HEK293T (cell line): ENCODE results near the gene WDR5B.
"Not testable (repeated sequence)": the region's sequence is repeated elsewhere in the genome, so short reads cannot be mapped to it uniquely, and the experiment has no call there.

Source experiments
- CTCF ChIA-PET: fragments of 350-600 bp; formaldehyde crosslinking; extraction: SDS; loops from one replicate; lab custom pipeline; 2021; ENCODE audit warnings: antibody characterized with exemption, inconsistent platforms; lab: Yijun Ruan, JAX
- POLR2A ChIA-PET: fragments of 350-600 bp; formaldehyde crosslinking; extraction: SDS; loops from one replicate; lab custom pipeline; 2020; ENCODE audit warnings: antibody characterized with exemption, inconsistent platforms; lab: Yijun Ruan, JAX
- DNase-seq: peaks from one replicate; pipeline ENCODE4 v3.0.0; 2012; ENCODE audit warnings: mixed read lengths; ENCODE audit errors: extremely low spot score
- ARNT ChIP-seq: fragments of 450-650 bp; IDR thresholded peaks from 2 replicates; pipeline ENCODE4 v1.6.1; 2017; ENCODE audit warnings: mild to moderate bottlenecking
- BHLHE40 ChIP-seq: fragments of 450-650 bp; IDR thresholded peaks from 2 replicates; pipeline ENCODE4 v1.6.1; 2016; ENCODE audit warnings: mild to moderate bottlenecking, moderate library complexity, borderline replicate concordance
- CTBP1 ChIP-seq: fragments of 450-650 bp; IDR thresholded peaks from 2 replicates; pipeline ENCODE4 v1.6.1; 2016; ENCODE audit warnings: borderline replicate concordance
- ELF4 ChIP-seq: fragments of 450-650 bp; IDR thresholded peaks from 2 replicates; pipeline ENCODE4 v1.6.1; 2017; ENCODE audit warnings: antibody characterized with exemption
- FOXA1 ChIP-seq: fragments of 450-650 bp; IDR thresholded peaks from 2 replicates; pipeline ENCODE4 v1.6.1; 2016; ENCODE audit warnings: mild to moderate bottlenecking
- FOXK2 ChIP-seq: fragments of 450-650 bp; IDR thresholded peaks from 2 replicates; pipeline ENCODE4 v1.6.1; 2016; ENCODE audit warnings: mild to moderate bottlenecking
- FOXM1 ChIP-seq: fragments of 450-650 bp; IDR thresholded peaks from 2 replicates; pipeline ENCODE4 v1.6.1; 2017; ENCODE audit warnings: mild to moderate bottlenecking, borderline replicate concordance
- HDGF ChIP-seq: fragments of 450-650 bp; IDR thresholded peaks from 2 replicates; pipeline ENCODE4 v1.6.1; 2017; ENCODE audit warnings: antibody characterized with exemption, borderline replicate concordance
- L3MBTL2 ChIP-seq: fragments of 450-650 bp; conservative IDR thresholded peaks from 2 replicates; pipeline ENCODE4 v1.6.1; 2016; ENCODE audit warnings: mild to moderate bottlenecking
- LEF1 ChIP-seq: fragments of 450-650 bp; IDR thresholded peaks from 2 replicates; pipeline ENCODE4 v1.6.1; 2017; ENCODE audit warnings: mild to moderate bottlenecking, borderline replicate concordance
- NFRKB ChIP-seq: fragments of 450-650 bp; IDR thresholded peaks from 2 replicates; pipeline ENCODE4 v1.6.1; 2016; ENCODE audit warnings: mild to moderate bottlenecking, moderate library complexity
- SP1 ChIP-seq: fragments of 450-650 bp; IDR thresholded peaks from 2 replicates; pipeline ENCODE4 v1.6.1; 2017
- SUZ12 ChIP-seq: fragments of 450-650 bp; IDR thresholded peaks from 2 replicates; pipeline ENCODE4 v1.6.1; 2016; ENCODE audit warnings: mild to moderate bottlenecking
- TARDBP ChIP-seq: fragments of 450-650 bp; IDR thresholded peaks from 2 replicates; pipeline ENCODE4 v1.6.1; 2016
- ZNF384 ChIP-seq: fragments of 450-650 bp; IDR thresholded peaks from 2 replicates; pipeline ENCODE4 v1.6.1; 2016
- TF ChIP-seq, protein P1 (sequence below): fragments of 450-650 bp; IDR thresholded peaks from 2 replicates; pipeline ENCODE4 v1.6.1; 2016

Gene WDR5B

DNA sequence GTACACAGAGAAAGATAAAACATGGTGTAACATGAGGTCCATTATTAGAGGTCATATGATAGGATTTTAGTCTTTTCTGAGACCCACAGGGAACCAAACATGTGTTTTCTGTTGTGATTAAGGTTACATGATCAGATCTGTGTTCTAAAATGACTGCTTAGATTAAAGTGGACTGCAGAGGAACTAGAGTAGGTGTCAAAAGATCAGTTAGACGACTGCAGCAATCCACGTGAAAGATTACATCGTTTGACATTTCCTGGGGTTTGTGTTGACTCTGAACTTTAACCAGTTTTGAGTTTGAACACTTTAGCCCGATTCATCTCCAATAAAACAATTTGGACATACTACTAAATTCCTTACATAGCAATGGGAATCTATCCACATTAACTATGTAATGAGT lies 37.9 kb downstream of the WDR5B start:
- no peak for TF ChIP-seq NFRKB
- no peak for TF ChIP-seq FOXM1
- no peak for TF ChIP-seq SP1
- TF ChIP-seq FOXA1, result no peak
- TF ChIP-seq, protein P1, sequence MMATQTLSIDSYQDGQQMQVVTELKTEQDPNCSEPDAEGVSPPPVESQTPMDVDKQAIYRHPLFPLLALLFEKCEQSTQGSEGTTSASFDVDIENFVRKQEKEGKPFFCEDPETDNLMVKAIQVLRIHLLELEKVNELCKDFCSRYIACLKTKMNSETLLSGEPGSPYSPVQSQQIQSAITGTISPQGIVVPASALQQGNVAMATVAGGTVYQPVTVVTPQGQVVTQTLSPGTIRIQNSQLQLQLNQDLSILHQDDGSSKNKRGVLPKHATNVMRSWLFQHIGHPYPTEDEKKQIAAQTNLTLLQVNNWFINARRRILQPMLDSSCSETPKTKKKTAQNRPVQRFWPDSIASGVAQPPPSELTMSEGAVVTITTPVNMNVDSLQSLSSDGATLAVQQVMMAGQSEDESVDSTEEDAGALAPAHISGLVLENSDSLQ, result no peak
- TF ChIP-seq ELF4, result no peak
- no peak for TF ChIP-seq CTBP1
- TF ChIP-seq BHLHE40, result no peak
- TF ChIP-seq TARDBP, result no peak
- TF ChIP-seq SUZ12, result no peak
- TF ChIP-seq ARNT, result no peak
- no peak for TF ChIP-seq FOXK2
- no peak for TF ChIP-seq LEF1
- no peak for TF ChIP-seq L3MBTL2
- no peak for TF ChIP-seq HDGF
- no peak for TF ChIP-seq ZNF384
- CTCF ChIA-PET, result no interaction called here
- DNase-seq, result no peak
- POLR2A ChIA-PET, result no interaction called here

DNA sequence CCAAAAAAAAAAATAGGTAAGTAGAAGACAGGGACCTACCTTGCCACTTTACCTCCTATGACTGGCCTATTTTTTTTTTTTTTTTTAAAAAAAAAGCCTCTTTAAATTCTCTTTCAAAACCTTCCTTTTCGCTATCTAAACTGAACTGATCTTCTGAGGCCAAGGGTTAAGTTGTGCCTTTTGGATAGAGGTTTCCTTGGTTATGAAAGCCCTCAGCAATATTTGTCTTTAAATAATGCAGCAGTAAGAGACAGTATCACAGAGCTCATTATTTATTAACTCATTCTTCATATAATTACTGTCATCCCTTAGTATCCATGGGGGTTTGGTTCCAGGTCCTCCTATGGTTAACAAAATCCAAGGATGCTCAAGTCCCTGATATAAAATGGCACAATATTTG lies 41.8 kb downstream of the WDR5B start:
- POLR2A ChIA-PET, result no interaction called here
- no peak for TF ChIP-seq FOXA1
- no peak for TF ChIP-seq FOXM1
- TF ChIP-seq BHLHE40, result no peak
- TF ChIP-seq ZNF384, result no peak
- TF ChIP-seq SP1, result no peak
- no peak for TF ChIP-seq ARNT
- no peak for TF ChIP-seq HDGF
- TF ChIP-seq NFRKB, result no peak
- no peak for TF ChIP-seq FOXK2
- TF ChIP-seq LEF1, result no peak
- no peak for DNase-seq
- CTCF ChIA-PET, result no interaction called here

DNA sequence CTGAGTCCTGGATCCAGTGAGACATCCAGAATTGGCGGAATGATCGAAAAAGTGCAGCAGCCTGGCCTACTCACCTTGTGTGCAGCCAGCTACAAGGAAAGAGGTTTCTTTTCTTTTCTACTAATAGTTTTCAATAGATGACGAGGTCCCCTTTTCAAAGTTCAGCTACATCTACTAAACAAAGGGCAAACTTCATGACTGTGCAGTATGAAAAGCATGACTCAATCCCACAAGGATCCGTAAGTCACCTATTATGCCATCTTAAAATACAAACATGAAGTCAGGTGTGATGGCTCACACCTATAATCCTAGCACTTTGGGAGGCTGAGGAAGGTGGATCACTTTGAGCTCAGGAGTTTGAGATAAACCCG lies 49.5 kb downstream of the WDR5B start:
- CTCF ChIA-PET, result interaction anchor here (0.6 kb wide), 1 partner anchor 589 kb away, joined by 4 read pairs; no protein-coding TSS in a partner anchor
- no peak for TF ChIP-seq NFRKB
- TF ChIP-seq L3MBTL2, result no peak
- TF ChIP-seq ELF4, result no peak
- no peak for TF ChIP-seq LEF1
- TF ChIP-seq BHLHE40, result no peak
- no peak for TF ChIP-seq TARDBP
- TF ChIP-seq FOXK2, result no peak
- no peak for TF ChIP-seq FOXM1
- TF ChIP-seq, protein P1, result no peak
- TF ChIP-seq SP1, result no peak
- no peak for TF ChIP-seq HDGF
- no peak for TF ChIP-seq CTBP1
- TF ChIP-seq ZNF384, result no peak
- no peak for TF ChIP-seq FOXA1
- no peak for TF ChIP-seq SUZ12
- TF ChIP-seq ARNT, result no peak
- POLR2A ChIA-PET, result no interaction called here

DNA sequence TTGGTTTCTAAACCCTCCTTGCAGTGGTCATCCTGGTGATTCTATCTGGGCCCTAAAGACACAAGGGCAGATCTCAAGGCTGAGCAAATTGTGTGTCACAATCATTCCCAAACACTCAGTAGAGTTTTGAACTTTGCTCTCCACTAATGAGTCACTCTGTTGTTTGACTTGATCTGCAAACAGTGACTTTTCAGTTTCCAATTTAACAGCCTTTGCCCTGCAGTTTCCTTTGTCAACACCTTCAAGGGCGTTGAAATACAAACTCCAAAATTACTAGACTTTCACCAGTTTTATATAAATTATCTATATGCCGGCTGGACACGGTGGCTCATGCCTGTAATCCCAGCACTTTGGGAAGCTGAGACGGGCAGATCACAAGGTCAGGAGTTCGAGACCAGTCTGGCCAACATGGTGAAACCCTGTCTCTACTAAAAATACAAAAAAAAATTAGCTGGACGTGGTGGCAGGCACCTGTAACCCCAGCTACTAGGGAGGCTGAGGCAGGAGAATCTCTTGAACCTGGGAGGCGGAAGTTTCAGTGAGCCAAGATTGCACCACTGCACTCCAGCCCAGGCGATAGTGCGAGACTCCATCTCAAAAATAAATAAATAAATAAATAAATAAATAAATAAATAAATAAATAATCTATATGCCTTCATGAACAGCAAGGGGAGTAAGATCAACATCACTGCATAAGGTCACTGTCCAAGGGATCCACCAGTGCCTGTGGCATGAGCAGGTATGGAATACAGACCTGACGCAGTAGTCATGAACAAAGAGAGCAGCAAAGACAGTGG lies 50.1 kb downstream of the WDR5B start:
- POLR2A ChIA-PET, DNase-seq: not testable (repeated sequence)
- CTCF ChIA-PET, result interaction anchor here (0.6 kb wide), 1 partner anchor 589 kb away, joined by 4 read pairs; no protein-coding TSS in a partner anchor

More for the DNA sequence above, 49.5 kb downstream of the WDR5B start:
- DNase-seq, result no peak

DNA sequence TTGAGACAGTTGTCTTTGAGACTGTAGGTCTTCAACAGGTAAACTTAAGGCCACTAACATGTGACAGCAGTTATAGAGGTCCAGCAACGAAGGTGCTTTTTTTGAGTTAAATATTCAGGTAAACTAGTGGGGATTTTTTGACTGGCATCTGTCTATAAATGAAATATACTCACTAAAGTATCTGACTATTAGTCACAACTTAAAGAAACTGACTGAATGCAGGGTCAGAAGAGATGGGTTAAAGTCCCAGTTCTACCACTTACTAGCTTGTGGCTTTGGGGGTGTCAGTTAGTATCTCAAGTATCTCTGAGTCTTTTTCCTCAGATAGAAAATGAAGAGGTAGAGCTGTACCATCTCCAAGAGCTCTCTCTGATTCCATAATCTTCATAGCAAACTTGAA lies 50.8 kb downstream of the WDR5B start:
- ChIA-PET POLR2A (no interaction called here), CTCF (interaction anchor here (1.2 kb wide), 1 partner anchor 19 kb away, joined by 3 read pairs; the partner anchor contains the start of gene FAM162A)
- DNase-seq, result no peak
- TF ChIP-seq NFRKB (no peak), FOXM1 (no peak), L3MBTL2 (no peak), SP1 (no peak), BHLHE40 (no peak), TARDBP (no peak), HDGF (no peak), ARNT (no peak), LEF1 (no peak), CTBP1 (no peak), FOXK2 (no peak), FOXA1 (no peak), ELF4 (no peak), SUZ12 (no peak), ZNF384 (no peak)
- TF ChIP-seq, protein P1, result no peak
